Prostate gland (tissue), 2 donors: ENCODE results near the gene FAF1. TPM values are rescaled to one million over a fixed set of nuclear protein-coding genes. Genes with fewer than 3 reads are reported as not detected.

ENCODE experiments used
- DNase-seq: peaks from one replicate; pipeline ENCODE4 v3.0.0-alpha.2; 2019; ENCODE audit warnings: low spot score
- H3K27ac ChIP-seq, 2 donors: fragments of 200-600 bp; sonication (generic); 2 replicates each; pipeline ENCODE4 v1.5.1; 2017 to 2019
- H3K27me3 ChIP-seq: fragments of 200-600 bp; sonication (generic); replicated peaks from 2 replicates; pipeline ENCODE4 v1.5.1; 2019; ENCODE audit not compliant: insufficient read depth
- H3K36me3 ChIP-seq, 2 donors: fragments of 200-600 bp; sonication (generic); 1 replicate in 1 of 2; 2 replicates in 1 of 2; pipeline versions ENCODE4 v1.5.1 to v1.8.1; 2017 to 2019
- H3K4me1 ChIP-seq: fragments of 200-600 bp; sonication (generic); replicated peaks from 2 replicates; pipeline ENCODE4 v1.5.1; 2019
- H3K4me3 ChIP-seq, 2 donors: fragments of 200-600 bp; sonication (generic); 2 replicates each; pipeline ENCODE4 v1.5.1; 2017 to 2019
- H3K9me3 ChIP-seq: fragments of 200-600 bp; sonication (generic); 2 replicates; pipeline ENCODE4 v1.5.1; 2017
- POLR2A ChIP-seq: fragments of 450-650 bp; IDR thresholded peaks from one replicate; pipeline ENCODE4 v1.6.1; 2016; ENCODE audit warnings: antibody characterized with exemption, mild to moderate bottlenecking
- POLR2AphosphoS5 ChIP-seq: sonication (generic); formaldehyde crosslinking; IDR thresholded peaks from one replicate; pipeline ENCODE4 v1.6.1; 2017; ENCODE audit warnings: antibody characterized with exemption
- WGBS: methylation state at CpG from one replicate; pipeline ENCODE4 v1.1.5; 2018; 5-methylcytosine and 5-hydroxymethylcytosine counted together
- intact Hi-C: fragments of 100-400 bp; cut with DNase I; formaldehyde crosslinking; loops from one replicate; pipeline ENCODE4 v1.14.2; 2022
- total RNA-seq, 2 donors: library from RNA; depleted of rRNA; stranded (reverse); fragments of >200 nt; gene quantifications; one replicate each; pipeline ENCODE4 v1.1.0, GENCODE V29; 2016
- TF ChIP-seq, protein P1 (sequence below), 4 experiments: fragments of 200-600 bp in 2 of 4; fragments of 450-650 bp in 2 of 4; sonication (generic) in 2 of 4; IDR thresholded peaks; 1 replicate in 3 of 4; 2 replicates in 1 of 4; pipeline ENCODE4 v1.5.1; 2016 to 2019; ENCODE audit warnings: antibody characterized with exemption in 4 of 4, mild to moderate bottlenecking in 2 of 4, moderate library complexity in 2 of 4

FAF1 gene
- total RNA-seq, 2 donors from 2014 or later, result 40.4 to 41.5 TPM

DNA sequence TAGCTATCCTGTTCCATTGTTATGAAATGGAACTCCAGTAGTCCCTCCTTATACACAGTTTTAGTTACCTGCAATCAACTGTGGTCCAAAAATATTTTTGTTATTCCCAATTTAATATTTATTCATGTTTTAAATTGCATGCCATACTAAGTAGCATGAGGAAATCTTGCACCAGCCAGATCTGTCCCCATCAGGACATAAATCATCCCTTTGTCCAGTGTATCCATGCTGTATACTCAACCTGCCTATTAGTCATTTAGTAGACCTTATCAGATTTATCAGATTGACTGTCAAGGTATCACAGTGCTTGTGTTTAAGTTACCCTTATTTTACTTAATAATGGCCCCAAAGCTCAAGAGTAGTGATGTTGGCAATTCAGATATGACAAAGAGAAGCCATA lies 328.9 kb downstream of the FAF1 start:
- TF ChIP-seq, protein P1, sequence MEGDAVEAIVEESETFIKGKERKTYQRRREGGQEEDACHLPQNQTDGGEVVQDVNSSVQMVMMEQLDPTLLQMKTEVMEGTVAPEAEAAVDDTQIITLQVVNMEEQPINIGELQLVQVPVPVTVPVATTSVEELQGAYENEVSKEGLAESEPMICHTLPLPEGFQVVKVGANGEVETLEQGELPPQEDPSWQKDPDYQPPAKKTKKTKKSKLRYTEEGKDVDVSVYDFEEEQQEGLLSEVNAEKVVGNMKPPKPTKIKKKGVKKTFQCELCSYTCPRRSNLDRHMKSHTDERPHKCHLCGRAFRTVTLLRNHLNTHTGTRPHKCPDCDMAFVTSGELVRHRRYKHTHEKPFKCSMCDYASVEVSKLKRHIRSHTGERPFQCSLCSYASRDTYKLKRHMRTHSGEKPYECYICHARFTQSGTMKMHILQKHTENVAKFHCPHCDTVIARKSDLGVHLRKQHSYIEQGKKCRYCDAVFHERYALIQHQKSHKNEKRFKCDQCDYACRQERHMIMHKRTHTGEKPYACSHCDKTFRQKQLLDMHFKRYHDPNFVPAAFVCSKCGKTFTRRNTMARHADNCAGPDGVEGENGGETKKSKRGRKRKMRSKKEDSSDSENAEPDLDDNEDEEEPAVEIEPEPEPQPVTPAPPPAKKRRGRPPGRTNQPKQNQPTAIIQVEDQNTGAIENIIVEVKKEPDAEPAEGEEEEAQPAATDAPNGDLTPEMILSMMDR (IDR thresholded peaks at IDR 0.05), result no peak
- TF ChIP-seq POLR2AphosphoS5 (no peak), POLR2A (no peak)

DNA sequence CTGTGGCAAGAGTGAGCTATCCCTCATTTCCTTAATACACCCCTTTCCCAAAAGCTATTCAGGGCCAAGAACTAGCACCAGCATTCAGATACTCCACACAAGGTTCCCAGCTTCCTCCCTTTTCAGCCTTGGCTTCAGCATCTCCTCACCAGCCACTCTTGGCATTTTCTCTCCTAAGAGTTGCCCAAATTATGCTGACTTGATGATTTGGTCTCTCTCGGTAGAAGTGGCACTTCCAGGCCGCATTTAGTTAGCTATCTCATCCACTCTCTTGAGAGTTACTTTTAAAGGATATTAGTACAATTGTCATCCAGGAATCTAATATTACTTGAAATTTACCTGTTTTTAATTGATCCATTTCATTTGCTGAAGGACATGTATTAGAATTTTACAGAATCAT lies 337.8 kb downstream of the FAF1 start:
- TF ChIP-seq, protein P1 (IDR thresholded peaks at IDR 0.05), result no peak
- TF ChIP-seq POLR2AphosphoS5 (no peak), POLR2A (no peak)
- no peak for DNase-seq
- Histone ChIP-seq H3K4me3 (no peak overlapping the region), H3K27me3 (no peaks in the 10 kb centered on the region), H3K27ac (no peak overlapping the region), H3K36me3 (no peaks in the 10 kb centered on the region), H3K9me3 (no peaks in the 10 kb centered on the region), H3K4me1 (no peaks in the 10 kb centered on the region)
- intact Hi-C loops, result no loop called here
- WGBS, result 100% methylated on average over 2 of the region's 2 CpGs

More for the DNA sequence above, 328.9 kb downstream of the FAF1 start:
- Histone ChIP-seq H3K9me3 (no peaks in the 10 kb centered on the region), H3K4me3 (no peak overlapping the region), H3K4me1 (no peaks in the 10 kb centered on the region), H3K27ac (no peak overlapping the region), H3K27me3 (no peaks in the 10 kb centered on the region), H3K36me3 (no peaks in the 10 kb centered on the region)
- no peak for DNase-seq
- intact Hi-C loops, result no loop called here

DNA sequence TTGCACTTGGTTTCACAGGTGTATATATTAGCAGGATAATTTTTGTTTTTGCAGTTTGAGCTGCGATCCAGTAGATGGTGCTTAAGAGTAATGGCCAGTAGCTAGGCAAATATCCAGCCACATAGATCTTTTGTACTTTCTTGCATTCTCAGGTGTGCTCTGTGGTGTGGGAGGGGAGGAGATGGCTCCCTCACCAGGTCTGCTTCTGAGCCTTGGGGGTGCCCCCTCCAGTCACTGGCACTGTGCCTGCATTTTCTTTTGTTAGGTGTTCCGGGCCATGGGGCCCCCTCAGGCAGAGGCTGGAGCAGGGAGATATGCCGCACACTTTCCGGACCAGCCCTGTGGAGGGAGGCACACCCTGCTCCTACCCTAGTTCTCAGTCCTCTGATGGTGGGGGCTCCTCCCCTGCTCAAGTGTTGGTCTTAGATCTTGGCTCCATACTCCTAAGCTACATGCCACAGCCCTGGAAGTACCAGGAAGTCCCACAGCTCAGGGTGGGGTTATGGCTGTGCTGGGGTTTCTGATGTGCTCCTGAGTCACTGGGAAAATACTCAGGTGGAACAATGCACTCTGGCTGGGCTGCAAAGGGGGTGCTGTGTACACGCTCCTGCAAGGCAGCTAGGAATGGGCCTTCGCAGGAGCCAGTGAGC lies 339.3 kb downstream of the FAF1 start:
- H3K4me1 ChIP-seq, result no peaks in the 10 kb centered on the region
- no peak overlapping the region for H3K27ac ChIP-seq
- no peaks in the 10 kb centered on the region for H3K9me3 ChIP-seq
- no peaks in the 10 kb centered on the region for H3K36me3 ChIP-seq
- H3K4me3 ChIP-seq, result no peak overlapping the region
- no peaks in the 10 kb centered on the region for H3K27me3 ChIP-seq
- 83% methylated on average over 6 of the region's 6 CpGs for WGBS
- intact Hi-C loops, result no loop called here
- TF ChIP-seq, protein P1 (IDR thresholded peaks at IDR 0.05), result peak in 3 of 4 experiments; percentile 45 to 52 (median 48)
- no peak for TF ChIP-seq POLR2AphosphoS5
- peak; percentile 28 for DNase-seq

DNA sequence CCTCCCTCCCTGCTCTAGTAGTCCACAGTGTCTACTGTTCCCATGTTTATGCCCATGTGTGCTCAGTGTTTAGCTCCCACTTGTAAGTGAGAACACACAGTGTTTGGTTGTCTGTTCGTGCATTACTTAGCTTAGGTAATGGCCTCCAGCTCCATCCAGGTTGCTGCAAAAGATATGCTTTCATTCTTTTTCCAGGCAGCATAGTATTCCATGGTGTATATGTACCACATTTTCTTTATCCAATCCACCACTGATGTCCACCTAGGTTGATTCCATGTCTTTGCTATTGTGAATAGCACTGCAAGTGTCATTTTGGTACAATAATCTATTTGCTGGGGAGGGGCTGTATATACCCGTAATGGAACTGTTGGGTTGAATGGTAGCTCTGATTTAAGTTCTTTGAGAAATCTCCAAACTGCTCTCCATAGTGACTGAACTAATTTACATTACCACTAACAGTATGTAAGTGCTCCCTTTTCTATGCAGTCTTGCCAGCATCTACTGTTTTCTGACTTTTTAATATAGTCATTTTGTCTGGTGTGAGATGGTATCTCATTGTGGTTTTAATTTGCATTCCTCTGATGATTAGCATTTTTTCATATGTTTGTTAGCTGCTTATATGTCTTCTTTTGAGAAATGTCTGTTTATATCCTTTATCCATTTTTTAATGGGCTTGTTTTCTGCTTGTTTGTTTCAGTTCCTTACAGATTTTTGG lies 344.9 kb downstream of the FAF1 start:
- Histone ChIP-seq H3K27me3 (no peaks in the 10 kb centered on the region), H3K36me3 (no peaks in the 10 kb centered on the region), H3K4me3 (no peak overlapping the region), H3K4me1 (no peaks in the 10 kb centered on the region), H3K9me3 (no peaks in the 10 kb centered on the region), H3K27ac (no peak overlapping the region)
- 93% methylated on average over 2 of the region's 2 CpGs for WGBS
- no peak for DNase-seq
- TF ChIP-seq POLR2A (no peak), POLR2AphosphoS5 (no peak)
- TF ChIP-seq, protein P1 (IDR thresholded peaks at IDR 0.05), result no peak
- intact Hi-C loops, result no loop called here

DNA sequence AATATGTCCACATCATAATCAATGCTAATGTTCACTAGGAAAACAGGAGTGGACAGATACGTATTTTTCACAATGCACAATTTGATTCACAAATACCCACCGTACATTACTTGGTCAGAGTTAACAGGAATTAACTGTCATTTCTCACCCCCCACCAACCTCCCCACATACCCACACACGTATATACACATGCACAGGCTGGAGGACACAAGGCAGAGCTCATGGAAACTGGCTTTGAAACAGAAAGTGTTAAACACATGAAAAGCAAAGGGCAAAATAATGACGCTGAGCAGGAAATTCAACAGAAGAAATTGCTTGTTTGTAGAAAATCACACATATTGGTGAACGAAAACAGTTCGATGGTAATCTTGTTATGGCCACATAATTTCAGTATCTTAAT lies 348.4 kb downstream of the FAF1 start:
- no peaks in the 10 kb centered on the region for H3K27me3 ChIP-seq
- H3K36me3 ChIP-seq, result no peaks in the 10 kb centered on the region
- no peak overlapping the region for H3K4me3 ChIP-seq
- H3K27ac ChIP-seq, result no peak overlapping the region
- WGBS, result 77% methylated on average over 6 of the region's 6 CpGs
- no peaks in the 10 kb centered on the region for H3K4me1 ChIP-seq
- no peaks in the 10 kb centered on the region for H3K9me3 ChIP-seq
- intact Hi-C loops, result no loop called here
- DNase-seq, result no peak
- TF ChIP-seq, protein P1 (IDR thresholded peaks at IDR 0.05), result no peak
- TF ChIP-seq POLR2A (no peak), POLR2AphosphoS5 (no peak)
